Mesothelial cell of epicardium (in vitro differentiated cells): Measurements from ENCODE around the gene KDR. TPM values are rescaled to one million over a fixed set of nuclear protein-coding genes. Genes with fewer than 3 reads are reported as not detected.

ENCODE experiments used
- DNase-seq, 2 experiments: peaks; one replicate each; pipeline ENCODE4 v3.0.0; 2021; ENCODE audit warnings: low spot score in 2 of 2; ENCODE audit not compliant: unreplicated experiment in 2 of 2
- H3K27ac Mint-ChIP-seq: 2 replicates; pipeline ENCODE4 v1.8.0; 2021; ENCODE audit warnings: mixed read lengths
- H3K27me3 Mint-ChIP-seq: 2 replicates; pipeline ENCODE4 v1.8.0; 2021; ENCODE audit warnings: low read depth, mixed read lengths
- H3K36me3 Mint-ChIP-seq: 2 replicates; pipeline ENCODE4 v1.8.0; 2021; ENCODE audit warnings: mixed read lengths
- H3K4me1 Mint-ChIP-seq: 2 replicates; pipeline ENCODE4 v1.8.0; 2021; ENCODE audit warnings: mixed read lengths
- H3K4me3 Mint-ChIP-seq: 2 replicates; pipeline ENCODE4 v1.8.0; 2021; ENCODE audit warnings: mild to moderate bottlenecking, moderate library complexity, mixed read lengths
- H3K9me3 Mint-ChIP-seq: 2 replicates; pipeline ENCODE4 v1.8.0; 2021; ENCODE audit warnings: mixed read lengths
- total RNA-seq: library from RNA; stranded (reverse); gene quantifications from 3 replicates; pipeline ENCODE4 v1.2.1, GENCODE V29; 2021
- TF ChIP-seq, protein P1 (sequence below): fragments of 200-600 bp; sonication (generic); IDR thresholded peaks from one replicate; pipeline ENCODE4 v1.5.0; 2021; ENCODE audit warnings: antibody characterized with exemption; ENCODE audit not compliant: unreplicated experiment

KDR gene
- total RNA-seq, 1 donor from 2014 or later = 48.5 TPM

DNA sequence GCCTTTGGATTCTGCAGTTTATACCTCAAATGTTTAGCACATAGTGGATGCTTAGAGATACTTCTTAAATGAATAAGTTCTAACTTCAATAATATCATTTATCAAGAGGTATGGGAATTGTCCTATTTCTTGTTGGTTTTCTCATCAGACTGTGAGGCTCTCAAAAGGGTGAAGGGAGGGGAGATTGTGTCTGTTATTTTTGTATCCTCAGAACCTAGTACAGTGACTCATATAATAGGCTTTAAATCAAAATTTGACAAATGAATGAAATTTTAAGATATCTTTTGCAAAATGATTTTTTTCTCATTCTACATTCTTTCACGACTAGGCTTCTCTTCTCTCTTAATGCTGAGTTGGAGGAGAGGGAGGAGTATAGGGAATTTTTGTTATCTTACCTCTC, 89.5 kb downstream of the KDR start:
- H3K36me3 Mint-ChIP-seq = peaks cover 6% of the 10 kb centered on the region
- no peak overlapping the region for H3K4me3 Mint-ChIP-seq
- no peaks in the 10 kb centered on the region for H3K27me3 Mint-ChIP-seq
- peaks cover 42% of the 10 kb centered on the region for H3K4me1 Mint-ChIP-seq
- TF ChIP-seq, protein P1, sequence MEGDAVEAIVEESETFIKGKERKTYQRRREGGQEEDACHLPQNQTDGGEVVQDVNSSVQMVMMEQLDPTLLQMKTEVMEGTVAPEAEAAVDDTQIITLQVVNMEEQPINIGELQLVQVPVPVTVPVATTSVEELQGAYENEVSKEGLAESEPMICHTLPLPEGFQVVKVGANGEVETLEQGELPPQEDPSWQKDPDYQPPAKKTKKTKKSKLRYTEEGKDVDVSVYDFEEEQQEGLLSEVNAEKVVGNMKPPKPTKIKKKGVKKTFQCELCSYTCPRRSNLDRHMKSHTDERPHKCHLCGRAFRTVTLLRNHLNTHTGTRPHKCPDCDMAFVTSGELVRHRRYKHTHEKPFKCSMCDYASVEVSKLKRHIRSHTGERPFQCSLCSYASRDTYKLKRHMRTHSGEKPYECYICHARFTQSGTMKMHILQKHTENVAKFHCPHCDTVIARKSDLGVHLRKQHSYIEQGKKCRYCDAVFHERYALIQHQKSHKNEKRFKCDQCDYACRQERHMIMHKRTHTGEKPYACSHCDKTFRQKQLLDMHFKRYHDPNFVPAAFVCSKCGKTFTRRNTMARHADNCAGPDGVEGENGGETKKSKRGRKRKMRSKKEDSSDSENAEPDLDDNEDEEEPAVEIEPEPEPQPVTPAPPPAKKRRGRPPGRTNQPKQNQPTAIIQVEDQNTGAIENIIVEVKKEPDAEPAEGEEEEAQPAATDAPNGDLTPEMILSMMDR = no peak
- H3K9me3 Mint-ChIP-seq = peaks cover 7% of the 10 kb centered on the region
- H3K27ac Mint-ChIP-seq = peak overlapping the region; percentile 91
- DNase-seq = no peak

DNA sequence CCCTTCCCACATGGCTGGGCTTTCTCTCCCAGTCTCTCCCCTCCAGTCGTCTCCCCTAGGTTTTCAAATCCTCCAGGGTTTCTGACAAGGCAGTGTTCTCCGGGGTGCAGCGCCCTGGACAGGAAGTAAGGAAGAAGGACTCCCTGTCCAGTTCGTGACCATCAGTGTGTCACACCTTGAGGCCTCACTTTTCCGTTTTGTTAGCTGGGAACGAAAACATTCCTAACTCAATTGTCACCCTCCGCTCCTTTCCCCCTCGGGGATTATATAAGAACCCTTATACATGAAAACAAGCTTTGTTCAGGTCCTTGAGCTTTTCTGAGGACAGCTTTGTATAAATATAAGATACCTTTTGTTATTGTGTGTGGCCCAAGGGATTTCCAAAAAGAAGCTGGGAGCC, 92.1 kb downstream of the KDR start:
- H3K36me3 Mint-ChIP-seq = no peaks in the 10 kb centered on the region
- H3K27me3 Mint-ChIP-seq = no peaks in the 10 kb centered on the region
- TF ChIP-seq, protein P1 = no peak
- H3K4me1 Mint-ChIP-seq = peaks cover 36% of the 10 kb centered on the region
- peak overlapping the region; percentile 13 for H3K27ac Mint-ChIP-seq
- no peak overlapping the region for H3K4me3 Mint-ChIP-seq
- no peaks in the 10 kb centered on the region for H3K9me3 Mint-ChIP-seq
- no peak for DNase-seq

DNA sequence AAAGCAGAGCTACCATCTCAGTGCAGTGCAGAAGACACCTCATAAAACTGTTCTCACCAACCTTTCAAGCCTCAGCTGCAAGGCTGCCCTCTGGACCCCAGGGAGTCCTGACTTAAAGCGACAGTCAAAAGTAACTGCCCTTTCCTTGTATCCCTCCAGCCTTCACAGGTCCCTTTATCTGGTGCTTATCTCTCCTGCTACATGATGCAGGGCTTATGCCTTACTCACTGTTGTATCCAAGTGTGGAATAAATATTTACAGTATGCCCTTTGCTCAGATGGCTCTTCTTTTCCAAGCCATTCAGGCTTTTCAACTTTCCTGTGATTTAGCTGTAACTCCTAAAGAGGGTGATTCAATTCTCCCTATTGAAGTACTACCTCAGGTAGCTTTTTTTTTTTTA, 92.6 kb downstream of the KDR start:
- Mint-ChIP-seq H3K36me3 (no peaks in the 10 kb centered on the region), H3K27me3 (no peaks in the 10 kb centered on the region)
- no peak for DNase-seq

DNA sequence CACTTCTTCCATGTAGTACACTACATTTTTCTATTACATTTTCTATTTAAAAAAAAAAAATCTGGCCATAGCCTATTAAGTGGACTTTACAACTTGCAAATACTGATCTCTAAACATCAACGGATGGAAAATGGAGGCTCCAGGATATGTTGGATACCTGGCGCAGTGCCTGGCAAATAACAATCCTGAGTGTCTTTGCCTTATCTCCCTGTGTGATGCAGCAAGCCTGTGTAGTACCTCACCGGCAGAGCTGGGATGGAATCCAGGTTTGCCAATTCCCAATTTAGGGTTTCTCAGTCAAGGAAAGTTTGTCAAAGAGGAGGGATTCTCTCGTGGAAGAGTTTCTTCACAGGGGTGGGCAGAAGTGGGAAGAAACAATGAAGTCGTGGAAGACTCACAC, 93.2 kb downstream of the KDR start:
- TF ChIP-seq, protein P1 = no peak
- Mint-ChIP-seq H3K4me3 (no peak overlapping the region), H3K4me1 (peaks cover 28% of the 10 kb centered on the region), H3K27ac (no peak overlapping the region), H3K9me3 (no peaks in the 10 kb centered on the region), H3K36me3 (no peaks in the 10 kb centered on the region), H3K27me3 (no peaks in the 10 kb centered on the region)
- DNase-seq = no peak

More for the DNA sequence above, 92.6 kb downstream of the KDR start:
- Mint-ChIP-seq H3K4me3 (no peak overlapping the region), H3K4me1 (peaks cover 32% of the 10 kb centered on the region), H3K9me3 (no peaks in the 10 kb centered on the region), H3K27ac (peak overlapping the region; percentile 13)
- TF ChIP-seq, protein P1 = no peak

DNA sequence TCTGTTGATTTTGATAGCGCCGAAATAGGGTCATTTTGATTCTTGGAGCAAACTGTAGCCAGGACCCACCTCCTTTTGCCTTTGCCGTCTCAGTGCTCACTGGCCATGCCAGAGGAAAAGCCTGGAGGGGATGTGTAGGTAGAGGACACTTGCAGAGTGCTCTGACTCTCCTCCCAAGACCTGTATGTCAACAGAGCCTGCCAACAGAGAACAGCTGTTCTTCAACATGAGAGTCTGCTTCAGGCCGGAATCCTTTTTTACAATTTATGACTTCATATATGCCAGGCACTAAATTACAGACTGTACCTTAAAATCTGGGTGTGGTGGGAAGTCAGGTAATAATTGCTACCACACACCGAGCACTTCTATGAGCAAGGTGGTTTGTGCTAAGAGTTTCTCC, 94.2 kb downstream of the KDR start:
- Mint-ChIP-seq H3K4me3 (no peak overlapping the region), H3K36me3 (no peaks in the 10 kb centered on the region), H3K27me3 (no peaks in the 10 kb centered on the region), H3K4me1 (peaks cover 20% of the 10 kb centered on the region), H3K9me3 (no peaks in the 10 kb centered on the region), H3K27ac (no peak overlapping the region)
- TF ChIP-seq, protein P1 = no peak
- DNase-seq = no peak

DNA sequence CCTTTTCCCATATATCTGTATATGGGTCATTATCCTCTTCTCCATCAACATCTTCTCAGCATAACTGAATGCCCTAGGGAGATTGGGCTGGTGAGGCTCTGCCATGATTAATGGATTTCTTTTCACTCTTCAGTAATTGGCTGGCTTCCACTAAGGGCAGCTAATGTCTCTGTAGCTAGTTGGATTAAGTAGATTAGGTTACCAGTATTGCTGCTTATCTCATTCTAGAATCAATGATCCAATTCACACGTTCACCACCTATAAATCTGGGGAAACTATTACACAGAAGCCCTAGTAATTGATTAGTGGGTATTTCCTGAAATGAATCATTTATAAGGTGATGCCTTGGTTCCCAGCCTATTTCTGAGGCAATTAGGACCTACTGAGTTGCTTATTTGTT, 94.8 kb downstream of the KDR start:
- Mint-ChIP-seq H3K27ac (no peak overlapping the region), H3K9me3 (no peaks in the 10 kb centered on the region), H3K4me1 (peaks cover 15% of the 10 kb centered on the region), H3K4me3 (no peak overlapping the region), H3K36me3 (no peaks in the 10 kb centered on the region), H3K27me3 (no peaks in the 10 kb centered on the region)
- DNase-seq = no peak
- TF ChIP-seq, protein P1 = no peak
